Lower lobe of right lung (tissue), 2 donors: ENCODE results near the gene TMIGD2. TPM values are rescaled to one million over a fixed set of nuclear protein-coding genes. Genes with fewer than 3 reads are reported as not detected.
"Not testable (repeated sequence)": the region's sequence is repeated elsewhere in the genome, so short reads cannot be mapped to it uniquely, and the experiment has no call there.

Source experiments
- ATAC-seq, 2 donors: fragments of 200-7000 bp; cut with Tn5 transposase; one replicate each; pipeline ENCODE4 v1.9.1; 2020 to 2022; ENCODE audit warnings: mild to moderate bottlenecking in 2 of 2, moderate library complexity in 2 of 2
- DNase-seq: peaks from one replicate; pipeline ENCODE4 v3.0.0-alpha.2; 2020
- H3K27ac ChIP-seq: fragments of 200-600 bp; one replicate; pipeline ENCODE4 v1.8.0; 2022
- H3K27me3 ChIP-seq: fragments of 200-600 bp; one replicate; pipeline ENCODE4 v1.8.0; 2022; ENCODE audit warnings: low read depth
- H3K36me3 ChIP-seq: fragments of 200-600 bp; one replicate; pipeline ENCODE4 v1.8.0; 2022; ENCODE audit warnings: mild to moderate bottlenecking
- H3K4me1 ChIP-seq: fragments of 200-600 bp; one replicate; pipeline ENCODE4 v1.8.0; 2022
- H3K4me3 ChIP-seq: fragments of 200-600 bp; one replicate; pipeline ENCODE4 v1.8.0; 2022; ENCODE audit warnings: mild to moderate bottlenecking
- H3K9me3 ChIP-seq: fragments of 200-600 bp; one replicate; pipeline ENCODE4 v1.8.0; 2022
- CTCF ChIP-seq: fragments of 200-600 bp; IDR thresholded peaks from one replicate; pipeline ENCODE4 v1.8.0; 2022; ENCODE audit warnings: antibody characterized with exemption, mild to moderate bottlenecking
- intact Hi-C: fragments of 100-400 bp; cut with DNase I; formaldehyde crosslinking; loops from one replicate; pipeline ENCODE4 v1.11.0; 2022
- total RNA-seq: library from RNA; stranded (reverse); fragmentation: NEBNext Ultra II Directional; extraction: Animal tissue kit (Norgen Biotek cat#: 25700); gene quantifications from one replicate; pipeline ENCODE4 v1.2.1, GENCODE V29; 2021
- donor health status: DM: no; HTN: yes; CAD: no; lungs with severe emphysema.

TMIGD2 gene
- total RNA-seq, 1 donor from 2014 or later: 1.7 TPM

DNA sequence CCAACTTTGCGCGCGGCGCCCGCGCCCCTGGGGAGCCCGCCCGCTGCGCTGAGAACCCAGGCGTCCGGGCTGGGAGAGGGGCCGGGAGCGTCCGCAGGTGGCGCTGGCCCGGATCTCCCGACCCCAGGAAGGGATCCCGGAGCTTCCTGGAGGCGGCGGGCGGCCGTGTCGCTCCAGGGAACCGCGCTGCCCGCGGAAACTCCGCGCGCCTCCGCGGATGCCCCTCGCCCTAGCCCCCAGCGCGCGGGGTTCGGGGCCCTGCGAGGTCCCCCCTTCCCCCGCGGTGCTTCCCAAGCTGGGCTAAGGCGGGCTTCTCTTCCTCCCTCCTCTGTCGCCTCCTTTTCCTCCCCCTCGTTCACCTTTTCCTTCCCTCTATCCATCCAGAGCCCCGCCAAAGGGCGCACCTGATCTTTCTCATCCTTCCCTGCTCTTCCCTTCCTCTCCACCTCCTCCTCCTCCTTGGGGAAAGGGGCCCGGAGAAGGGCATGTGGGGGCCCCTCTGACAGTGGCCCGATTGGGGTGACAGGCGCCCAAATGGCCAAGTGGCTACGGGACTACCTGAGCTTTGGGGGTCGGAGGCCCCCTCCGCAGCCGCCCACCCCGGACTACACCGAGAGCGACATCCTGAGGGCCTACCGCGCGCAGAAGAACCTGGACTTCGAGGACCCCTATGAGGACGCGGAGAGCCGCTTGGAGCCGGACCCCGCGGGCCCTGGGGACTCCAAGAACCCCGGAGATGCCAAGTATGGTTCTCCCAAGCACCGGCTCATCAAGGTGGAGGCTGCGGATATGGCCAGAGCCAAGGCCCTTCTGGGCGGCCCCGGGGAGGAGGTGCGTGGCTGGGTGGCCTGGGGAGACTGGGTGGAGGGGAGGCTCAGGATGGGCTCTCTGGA lies 22.4 kb downstream of the TMIGD2 start:
- Histone ChIP-seq H3K9me3 (no peaks in the 10 kb centered on the region), H3K27me3 (peaks cover 61% of the 10 kb centered on the region), H3K27ac (no peak overlapping the region), H3K4me1 (peaks cover 8% of the 10 kb centered on the region), H3K36me3 (no peaks in the 10 kb centered on the region), H3K4me3 (peak overlapping the region; percentile 14)
- no peak for TF ChIP-seq CTCF
- DNase-seq: no peak
- ATAC-seq: peak in 1 of 2 donors; percentile 23
- intact Hi-C loops: no loop called here

DNA sequence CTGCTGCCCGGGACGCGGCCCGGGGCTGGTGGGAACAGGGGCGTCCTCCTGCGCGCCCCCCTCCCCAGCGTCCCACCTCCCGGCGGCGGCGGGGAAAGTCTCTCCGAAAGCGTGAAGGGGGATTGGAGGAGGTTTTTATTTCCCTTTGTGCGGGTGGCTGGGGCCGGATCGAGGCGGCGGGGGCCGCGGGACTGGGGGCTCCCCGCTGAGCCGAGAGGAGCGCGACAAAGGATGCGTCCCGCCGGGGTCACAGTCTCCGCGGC lies 23.0 kb downstream of the TMIGD2 start:
- Histone ChIP-seq H3K4me3 (peak overlapping the region; percentile 3), H3K9me3 (no peaks in the 10 kb centered on the region), H3K36me3 (no peaks in the 10 kb centered on the region), H3K27ac (no peak overlapping the region), H3K4me1 (peaks cover 8% of the 10 kb centered on the region), H3K27me3 (peaks cover 55% of the 10 kb centered on the region)
- DNase-seq (no peak), ATAC-seq (peak in 1 of 2 donors; percentile 16)
- intact Hi-C loops: no loop called here
- no peak for TF ChIP-seq CTCF

DNA sequence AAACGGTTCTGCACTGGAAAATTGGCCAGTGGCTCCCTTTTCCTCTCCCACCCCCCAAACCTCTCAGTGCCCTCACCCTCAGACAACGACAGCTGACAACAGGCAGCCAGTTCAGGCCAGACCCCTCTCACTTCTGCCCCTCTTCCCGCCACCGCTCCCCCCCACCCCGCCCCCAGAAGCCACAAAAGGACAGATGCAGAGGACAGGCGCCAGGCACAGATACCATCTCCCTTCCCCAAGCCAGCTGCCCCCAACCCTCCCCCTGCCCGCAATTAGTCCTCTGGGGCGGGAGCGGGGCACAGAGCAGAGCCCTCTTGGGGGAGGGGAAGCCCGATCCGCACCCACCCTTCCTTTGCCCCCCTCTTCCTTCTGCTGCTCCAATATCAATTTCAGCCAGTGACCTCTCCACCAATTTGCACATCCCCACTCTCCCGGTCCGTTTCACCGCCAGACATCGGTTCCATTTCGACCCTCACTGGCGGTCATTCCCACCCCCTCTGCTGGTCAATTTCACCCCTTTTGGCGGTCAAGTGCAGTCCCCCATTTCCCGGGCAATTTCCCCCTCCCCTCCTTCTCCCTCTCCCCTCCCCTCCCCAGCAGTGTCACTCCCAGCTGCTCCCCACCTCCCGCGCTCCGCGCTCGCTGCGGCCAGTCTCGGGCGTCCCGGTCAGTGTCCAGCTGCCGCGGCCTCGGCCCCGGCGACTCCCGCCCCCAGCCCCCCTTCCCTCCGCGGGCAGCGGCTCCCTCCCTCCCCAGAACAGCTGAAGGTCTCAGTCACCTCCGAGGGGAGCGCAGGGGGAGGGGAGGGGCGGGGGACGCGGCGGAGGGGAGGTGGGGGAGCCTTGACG lies 23.5 kb downstream of the TMIGD2 start, which contains the start of gene SHD:
Gene SHD (plus strand): TSS at position 848 of the 848 bp plus-strand sequence. CDS start 798 bp downstream, outside the sequence.
- TF ChIP-seq CTCF: no peak
- intact Hi-C loops: no loop called here
- H3K27ac ChIP-seq: no peak within 1 kb of the TSS
- H3K27me3 ChIP-seq: peaks cover 54% of the 10 kb centered on the region
- no peak for DNase-seq
- H3K36me3 ChIP-seq: no peaks in the 10 kb centered on the region
- H3K4me3 ChIP-seq: peak within 1 kb of the TSS; percentile 14
- ATAC-seq: no peak
- peaks cover 8% of the 10 kb centered on the region for H3K4me1 ChIP-seq
- no peaks in the 10 kb centered on the region for H3K9me3 ChIP-seq

DNA sequence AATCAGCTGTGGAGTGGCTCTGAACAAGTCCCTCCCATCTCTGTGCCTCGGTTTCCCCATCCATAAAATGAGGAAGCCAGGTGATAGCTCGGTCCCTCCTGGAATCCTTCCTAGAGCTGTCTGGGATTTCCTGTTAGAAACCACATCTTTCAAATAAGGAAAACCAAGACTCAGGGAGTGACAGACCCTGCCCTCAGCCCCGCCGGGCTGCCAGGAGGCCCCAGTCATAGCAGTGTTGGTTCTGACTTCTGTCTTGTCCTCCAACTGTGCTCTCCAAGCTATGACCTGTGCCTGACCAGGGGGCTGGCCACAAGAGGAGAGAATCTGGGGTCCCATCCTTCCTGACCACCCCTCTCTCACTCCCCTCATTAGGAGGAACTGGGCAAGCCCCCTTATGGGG lies 24.2 kb downstream of the TMIGD2 start:
- TF ChIP-seq CTCF: no peak
- Histone ChIP-seq H3K9me3 (no peaks in the 10 kb centered on the region), H3K27ac (no peak overlapping the region), H3K4me3 (no peak overlapping the region), H3K36me3 (no peaks in the 10 kb centered on the region), H3K4me1 (peaks cover 8% of the 10 kb centered on the region), H3K27me3 (peaks cover 52% of the 10 kb centered on the region)
- ATAC-seq: no peak
- no peak for DNase-seq
- intact Hi-C loops: no loop called here

GRCh38 chr19:4277191-4277696 lies 24.9 kb downstream of the TMIGD2 start:
- ATAC-seq (no peak), DNase-seq (no peak)
- Histone ChIP-seq H3K27me3 (peaks cover 44% of the 10 kb centered on the region), H3K36me3 (no peaks in the 10 kb centered on the region), H3K27ac (no peak overlapping the region), H3K4me1 (peaks cover 8% of the 10 kb centered on the region), H3K9me3 (no peaks in the 10 kb centered on the region), H3K4me3 (no peak overlapping the region)
- intact Hi-C loops: no loop called here
- no peak for TF ChIP-seq CTCF

GRCh38 chr19:4274321-4274686 lies 27.9 kb downstream of the TMIGD2 start:
- H3K27me3 ChIP-seq: peaks cover 15% of the 10 kb centered on the region
- H3K9me3 ChIP-seq, intact Hi-C loops, H3K4me3 ChIP-seq, H3K4me1 ChIP-seq, DNase-seq, H3K27ac ChIP-seq, ATAC-seq: not testable (repeated sequence)
- peaks cover 21% of the 10 kb centered on the region for H3K36me3 ChIP-seq
